RWPE2 (cell line): ENCODE results near the gene PRSS48.

Source experiments
- ATAC-seq: fragments of 200-7000 bp; cut with Tn5 transposase; 3 replicates; pipeline ENCODE4 v1.9.1; 2021; ENCODE audit warnings: low read depth
- DNase-seq: peaks from one replicate; pipeline ENCODE4 v3.0.0-alpha.2; 2020; ENCODE audit warnings: low spot score
- H3K27ac ChIP-seq: fragments of 450-650 bp; 2 replicates; pipeline ENCODE4 v1.5.1; 2017; ENCODE audit warnings: mild to moderate bottlenecking; ENCODE audit not compliant: poor library complexity, severe bottlenecking
- H3K27me3 ChIP-seq: fragments of 250-450 bp; sonication (Bioruptor Pico); 2 replicates; pipeline ENCODE4 v1.5.1; 2021; ENCODE audit warnings: mild to moderate bottlenecking, moderate library complexity; ENCODE audit not compliant: insufficient read depth, poor library complexity, severe bottlenecking
- H3K36me3 ChIP-seq: fragments of 250-450 bp; sonication (Bioruptor Pico); 2 replicates; pipeline ENCODE4 v1.5.1; 2020; ENCODE audit warnings: low read depth, mild to moderate bottlenecking, moderate library complexity
- H3K4me1 ChIP-seq: fragments of 250-450 bp; sonication (Bioruptor Pico); 2 replicates; pipeline ENCODE4 v1.5.1; 2021; ENCODE audit warnings: mild to moderate bottlenecking, moderate library complexity; ENCODE audit not compliant: insufficient read depth, poor library complexity, severe bottlenecking
- H3K4me3 ChIP-seq: fragments of 250-450 bp; sonication (Bioruptor Pico); 2 replicates; pipeline ENCODE4 v1.5.1; 2021; ENCODE audit warnings: mild to moderate bottlenecking, moderate library complexity; ENCODE audit not compliant: severe bottlenecking
- H3K9me3 ChIP-seq: fragments of 250-450 bp; sonication (Bioruptor Pico); 2 replicates; pipeline ENCODE4 v1.5.1; 2021; ENCODE audit warnings: mild to moderate bottlenecking, moderate library complexity; ENCODE audit not compliant: severe bottlenecking
- CTCF ChIP-seq: fragments of 450-650 bp; IDR thresholded peaks from one replicate; pipeline ENCODE4 v1.5.1; 2017; ENCODE audit warnings: mild to moderate bottlenecking, moderate library complexity; ENCODE audit not compliant: poor library complexity, severe bottlenecking

The PRSS48 gene

GRCh38 chr4:151304226-151304625, 27.3 kb downstream of the PRSS48 start:
- H3K4me3 ChIP-seq: no peak overlapping the region
- TF ChIP-seq CTCF: no peak
- no peak for DNase-seq

DNA sequence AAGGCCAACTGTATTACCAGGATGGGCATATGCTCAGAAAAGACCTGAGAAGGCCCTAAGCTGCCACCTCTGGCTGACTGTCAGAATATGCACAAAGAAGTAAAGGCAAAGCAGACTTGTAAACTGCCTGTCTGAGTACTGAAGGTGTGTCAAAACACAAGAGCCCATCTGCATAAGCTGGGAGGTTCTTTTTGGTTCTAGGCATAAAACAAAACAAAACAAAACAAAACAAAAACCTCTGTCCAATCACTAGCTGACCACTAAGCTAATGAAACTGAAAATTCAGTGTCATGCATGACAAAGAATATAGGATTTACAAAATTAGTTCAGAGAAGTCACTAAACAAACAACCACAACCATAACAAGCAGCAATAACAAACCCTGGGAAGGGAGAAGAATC, 27.8 kb downstream of the PRSS48 start:
- H3K36me3 ChIP-seq: peaks cover 9% of the 10 kb centered on the region
- no peak overlapping the region for H3K4me3 ChIP-seq
- no peak overlapping the region for H3K27ac ChIP-seq
- no peaks in the 10 kb centered on the region for H3K9me3 ChIP-seq
- H3K4me1 ChIP-seq: no peaks in the 10 kb centered on the region
- ATAC-seq: peak; percentile 66
- H3K27me3 ChIP-seq: no peaks in the 10 kb centered on the region
- peak; percentile 10 for TF ChIP-seq CTCF
- no peak for DNase-seq

More at GRCh38 chr4:151304226-151304625, 27.3 kb downstream of the PRSS48 start:
- no peaks in the 10 kb centered on the region for H3K27me3 ChIP-seq
- no peak overlapping the region for H3K27ac ChIP-seq
- H3K4me1 ChIP-seq: no peaks in the 10 kb centered on the region
- H3K9me3 ChIP-seq: no peaks in the 10 kb centered on the region
- peaks cover 6% of the 10 kb centered on the region for H3K36me3 ChIP-seq
- no peak for ATAC-seq

GRCh38 chr4:151310124-151310728, 33.3 kb downstream of the PRSS48 start:
- no peak for DNase-seq
- Histone ChIP-seq H3K4me1 (peaks cover 23% of the 10 kb centered on the region), H3K27ac (no peak overlapping the region), H3K27me3 (no peaks in the 10 kb centered on the region), H3K9me3 (no peaks in the 10 kb centered on the region), H3K36me3 (peaks cover 19% of the 10 kb centered on the region), H3K4me3 (no peak overlapping the region)
- no peak for ATAC-seq
- TF ChIP-seq CTCF: no peak

DNA sequence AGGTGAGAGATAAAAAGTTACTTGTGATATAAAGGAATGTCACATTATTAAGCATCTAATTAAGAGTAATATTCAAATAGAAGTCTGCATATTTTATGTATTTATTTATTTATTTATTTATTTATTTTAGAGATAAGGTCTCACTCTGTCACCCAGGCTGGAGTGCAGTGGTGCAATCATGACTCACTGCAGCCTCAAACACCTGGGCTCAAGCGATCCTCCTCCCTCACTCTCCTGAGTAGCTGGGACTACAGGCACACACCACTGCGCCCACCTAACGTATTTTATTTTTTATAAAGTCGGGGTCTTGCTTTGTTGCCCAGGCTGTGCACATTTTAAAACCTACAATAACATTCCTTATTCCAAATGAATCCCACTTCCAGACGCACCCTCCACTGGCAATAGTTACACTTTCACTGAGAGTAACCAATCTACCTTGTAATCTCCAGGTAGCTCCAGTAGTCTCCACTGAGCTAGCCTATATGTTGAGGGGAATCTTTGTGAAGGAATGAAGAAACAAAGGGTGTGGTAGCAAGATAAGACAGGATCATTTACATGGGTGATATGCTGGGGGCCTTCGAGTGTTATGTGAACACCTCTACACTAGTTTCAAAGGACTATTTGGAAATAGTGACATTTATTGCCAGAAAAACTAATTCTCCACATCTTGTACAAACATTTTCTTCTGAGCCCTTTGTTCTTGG, 36.5 kb downstream of the PRSS48 start:
- Histone ChIP-seq H3K36me3 (peaks cover 19% of the 10 kb centered on the region), H3K27ac (peak overlapping the region; percentile 88), H3K9me3 (no peaks in the 10 kb centered on the region), H3K4me3 (no peak overlapping the region), H3K4me1 (peaks cover 33% of the 10 kb centered on the region), H3K27me3 (no peaks in the 10 kb centered on the region)
- ATAC-seq (peak; percentile 59; the same call in 2 of the 3 replicates), DNase-seq (no peak)
- TF ChIP-seq CTCF: no peak

DNA sequence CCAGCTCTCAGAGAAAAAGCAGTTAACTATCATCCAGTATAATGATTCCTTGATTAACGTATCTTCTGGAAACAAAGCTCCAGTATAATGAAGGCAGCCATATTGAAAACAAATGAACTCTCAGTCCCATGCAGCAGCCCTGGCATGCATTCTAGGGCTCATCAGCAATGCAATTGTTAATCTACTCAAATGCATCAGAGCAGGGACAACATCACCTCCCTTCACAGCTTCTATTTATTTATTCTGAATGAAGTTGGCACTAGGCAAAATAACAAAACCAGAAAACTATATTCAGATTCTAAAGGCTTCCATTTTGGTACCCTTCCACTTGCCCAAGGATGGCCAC, 37.0 kb downstream of the PRSS48 start:
- Histone ChIP-seq H3K9me3 (no peaks in the 10 kb centered on the region), H3K4me3 (no peak overlapping the region), H3K27ac (peak overlapping the region; percentile 88), H3K4me1 (peaks cover 33% of the 10 kb centered on the region), H3K36me3 (peaks cover 15% of the 10 kb centered on the region), H3K27me3 (no peaks in the 10 kb centered on the region)
- ATAC-seq (no peak), DNase-seq (no peak)
- no peak for TF ChIP-seq CTCF
